GM11168 (cell line): ENCODE data around the gene C16orf96.

Experiments used
- in situ Hi-C: fragments of 300-500 bp; cut with MboI; formaldehyde crosslinking; loops from one replicate; pipeline ENCODE4 v1.12.0; 2022; ENCODE audit warnings: low sequenced_read_pairs; ENCODE audit not compliant: unreplicated experiment

C16orf96 gene

GRCh38 chr16:4594433-4595410, 38.6 kb downstream of the C16orf96 start:
- in situ Hi-C loops, result no loop called here

- in situ Hi-C loops, result no loop called here
These were observed 41.0 kb downstream of the C16orf96 start for GRCh38 chr16:4597174-4597573.

GRCh38 chr16:4599037-4599436, 42.9 kb downstream of the C16orf96 start:
- in situ Hi-C loops, result no loop called here

GRCh38 chr16:4599545-4599944, 43.4 kb downstream of the C16orf96 start:
- in situ Hi-C loops, result no loop called here

- in situ Hi-C loops, result no loop called here
These were observed 45.1 kb downstream of the C16orf96 start for GRCh38 chr16:4601036-4601863.

GRCh38 chr16:4601864-4602186, 45.7 kb downstream of the C16orf96 start:
- in situ Hi-C loops, result no loop called here

DNA sequence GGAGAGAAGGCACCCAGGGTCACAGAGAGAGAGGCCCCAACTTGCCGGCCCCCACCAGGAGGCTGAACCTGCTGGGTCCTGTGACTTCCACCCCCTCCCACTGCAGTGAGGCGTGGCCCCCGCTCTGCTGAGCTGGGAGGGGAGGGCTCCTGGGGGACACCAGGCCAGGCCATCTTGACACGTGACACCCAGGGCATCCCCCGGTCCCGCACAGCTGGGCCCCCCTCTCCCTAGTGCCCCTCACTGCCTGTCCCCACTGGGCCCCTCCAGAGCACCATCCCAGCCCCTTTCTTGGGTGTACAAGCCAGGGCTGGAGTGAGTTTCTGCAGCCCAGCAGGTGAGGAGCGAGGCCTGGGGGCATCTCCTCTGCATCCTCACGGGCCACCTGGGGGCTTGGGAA, 46.2 kb downstream of the C16orf96 start:
- in situ Hi-C loops, result no loop called here

GRCh38 chr16:4603624-4604170, 47.6 kb downstream of the C16orf96 start:
- in situ Hi-C loops, result no loop called here

DNA sequence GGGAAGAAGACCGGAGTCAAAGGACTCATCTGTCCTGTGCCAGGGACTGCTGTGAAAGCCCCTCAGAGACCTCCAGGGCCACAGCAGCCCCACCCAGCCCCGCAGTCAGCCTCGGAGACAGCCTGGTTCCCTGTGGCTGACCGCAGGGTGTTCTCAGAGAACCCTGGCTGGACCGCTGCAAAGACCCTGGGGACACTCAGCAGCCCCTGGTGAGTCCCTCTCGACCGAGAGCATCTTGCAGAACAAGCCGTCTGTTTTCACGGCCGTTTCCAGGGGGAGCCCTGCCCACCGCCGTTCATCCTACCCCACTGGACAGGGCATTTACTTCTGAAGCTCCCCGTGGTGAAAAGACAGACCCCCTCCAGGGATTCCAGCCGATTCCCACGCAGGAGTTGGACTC, 48.3 kb downstream of the C16orf96 start:
- in situ Hi-C loops, result no loop called here

DNA sequence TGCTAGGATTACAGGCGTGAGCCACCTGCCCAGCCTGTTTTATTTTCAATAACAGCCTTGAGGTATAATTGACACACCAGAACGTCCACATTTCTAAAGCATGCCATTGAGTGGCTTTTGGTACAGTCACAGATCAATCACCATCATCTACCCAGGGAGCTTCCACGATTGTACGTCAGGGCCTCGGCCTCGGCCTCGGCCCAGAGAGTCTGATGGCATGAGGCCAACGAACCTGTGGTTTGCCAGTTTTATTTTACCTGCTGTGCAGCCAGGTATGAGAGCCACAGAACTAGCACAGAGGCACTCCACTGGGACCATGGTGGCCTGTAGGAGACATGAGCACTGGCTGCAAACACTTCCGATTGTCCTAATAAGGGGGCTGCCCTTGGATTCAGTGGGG, 50.2 kb downstream of the C16orf96 start:
- in situ Hi-C loops, result no loop called here

DNA sequence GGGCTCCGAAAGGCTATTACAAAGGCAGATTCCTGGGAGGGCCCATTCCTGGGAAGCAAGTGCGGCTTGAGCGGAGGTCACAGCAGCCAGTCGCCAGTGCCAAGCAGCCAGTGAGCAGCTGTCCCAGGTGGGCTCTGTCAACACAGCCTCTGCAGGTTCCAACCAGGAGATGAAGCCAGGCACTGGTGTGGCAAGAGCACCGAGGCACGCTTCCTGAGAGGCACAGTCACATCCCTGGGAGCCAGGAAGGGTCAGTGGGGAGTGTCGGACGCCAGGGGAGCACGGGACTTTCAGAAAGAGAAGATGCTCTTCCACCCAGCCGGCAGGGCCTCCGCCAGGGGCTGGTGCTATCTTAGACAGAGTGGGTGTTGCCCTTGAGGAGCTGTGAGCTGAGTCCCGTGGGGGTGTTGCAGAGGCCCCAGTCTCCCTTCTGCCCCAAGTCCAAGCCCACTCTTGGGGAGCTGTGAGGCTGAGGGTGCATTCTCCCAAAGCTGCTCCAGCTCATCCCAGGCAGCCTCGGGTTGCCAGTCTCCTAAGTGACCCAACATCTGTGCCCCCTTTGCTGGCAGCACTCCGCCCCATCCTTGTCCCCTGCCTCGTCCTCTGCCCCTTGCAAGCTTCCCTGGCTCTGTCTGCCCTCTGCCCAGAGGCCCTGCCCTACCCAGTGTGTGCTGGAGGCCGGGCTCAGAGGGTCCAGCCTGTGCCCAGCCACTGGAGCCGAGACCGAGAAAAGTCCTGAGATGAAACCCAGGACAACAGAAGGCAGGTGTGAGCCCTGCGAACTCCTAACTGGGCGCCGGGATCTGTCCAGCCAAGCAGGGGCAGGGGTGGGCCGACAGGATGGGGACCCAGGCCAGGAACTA, 51.9 kb downstream of the C16orf96 start:
- in situ Hi-C loops, result no loop called here

DNA sequence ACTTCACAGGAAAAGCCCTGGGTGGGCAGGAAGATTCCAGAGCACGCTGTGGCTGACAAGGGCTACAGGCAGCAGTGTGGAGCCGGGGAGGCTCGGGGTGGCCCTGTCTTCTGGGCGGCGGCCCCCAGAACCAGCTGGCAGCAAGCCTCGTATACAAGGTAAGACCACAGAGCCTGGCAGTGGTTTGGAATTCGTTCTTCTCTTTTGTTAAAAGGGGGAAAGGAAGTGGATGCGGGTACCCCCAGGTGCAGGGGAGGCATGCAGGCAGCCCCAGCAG, 52.5 kb downstream of the C16orf96 start:
- in situ Hi-C loops, result no loop called here

DNA sequence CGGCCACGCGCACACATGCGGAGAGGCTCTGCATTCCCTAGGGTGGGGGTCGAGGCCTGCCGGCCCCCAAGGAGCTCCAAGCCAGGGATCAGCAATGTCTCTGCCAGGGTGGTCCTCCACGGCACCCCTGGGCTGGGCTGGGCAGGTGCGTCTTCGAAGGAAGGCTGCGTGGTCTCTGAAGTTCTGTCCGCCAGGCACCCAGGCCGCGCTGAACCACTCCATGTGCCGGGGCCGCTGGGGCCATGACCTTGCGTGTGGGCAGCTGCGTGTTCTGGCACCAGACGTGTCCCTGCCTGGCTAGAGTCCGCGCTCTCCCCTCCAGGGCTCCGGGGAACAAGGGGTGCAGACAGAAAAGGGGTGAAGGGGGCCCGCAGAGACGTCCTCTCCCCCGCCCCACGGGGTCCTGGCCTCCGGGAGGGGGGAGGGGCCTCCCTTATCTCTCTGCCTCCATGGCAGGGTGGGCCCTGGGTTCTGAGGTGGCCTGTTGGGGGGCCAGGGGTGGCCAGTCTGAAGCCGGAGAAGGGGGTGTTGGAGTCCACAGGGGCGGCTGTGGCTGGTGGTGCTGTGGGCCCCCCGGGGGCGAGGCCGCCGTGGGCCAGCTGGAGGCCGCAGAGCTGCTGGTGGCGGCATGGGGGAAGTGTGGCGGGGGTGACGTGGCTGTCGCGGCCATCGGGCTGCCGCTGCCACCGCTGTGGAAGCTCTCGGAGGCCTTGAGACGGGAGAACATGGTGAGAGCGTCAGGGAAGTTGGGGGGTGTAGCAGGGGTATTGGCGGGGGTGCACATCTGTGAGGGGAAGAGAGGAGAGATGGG, 53.3 kb downstream of the C16orf96 start:
- in situ Hi-C loops, result no loop called here

DNA sequence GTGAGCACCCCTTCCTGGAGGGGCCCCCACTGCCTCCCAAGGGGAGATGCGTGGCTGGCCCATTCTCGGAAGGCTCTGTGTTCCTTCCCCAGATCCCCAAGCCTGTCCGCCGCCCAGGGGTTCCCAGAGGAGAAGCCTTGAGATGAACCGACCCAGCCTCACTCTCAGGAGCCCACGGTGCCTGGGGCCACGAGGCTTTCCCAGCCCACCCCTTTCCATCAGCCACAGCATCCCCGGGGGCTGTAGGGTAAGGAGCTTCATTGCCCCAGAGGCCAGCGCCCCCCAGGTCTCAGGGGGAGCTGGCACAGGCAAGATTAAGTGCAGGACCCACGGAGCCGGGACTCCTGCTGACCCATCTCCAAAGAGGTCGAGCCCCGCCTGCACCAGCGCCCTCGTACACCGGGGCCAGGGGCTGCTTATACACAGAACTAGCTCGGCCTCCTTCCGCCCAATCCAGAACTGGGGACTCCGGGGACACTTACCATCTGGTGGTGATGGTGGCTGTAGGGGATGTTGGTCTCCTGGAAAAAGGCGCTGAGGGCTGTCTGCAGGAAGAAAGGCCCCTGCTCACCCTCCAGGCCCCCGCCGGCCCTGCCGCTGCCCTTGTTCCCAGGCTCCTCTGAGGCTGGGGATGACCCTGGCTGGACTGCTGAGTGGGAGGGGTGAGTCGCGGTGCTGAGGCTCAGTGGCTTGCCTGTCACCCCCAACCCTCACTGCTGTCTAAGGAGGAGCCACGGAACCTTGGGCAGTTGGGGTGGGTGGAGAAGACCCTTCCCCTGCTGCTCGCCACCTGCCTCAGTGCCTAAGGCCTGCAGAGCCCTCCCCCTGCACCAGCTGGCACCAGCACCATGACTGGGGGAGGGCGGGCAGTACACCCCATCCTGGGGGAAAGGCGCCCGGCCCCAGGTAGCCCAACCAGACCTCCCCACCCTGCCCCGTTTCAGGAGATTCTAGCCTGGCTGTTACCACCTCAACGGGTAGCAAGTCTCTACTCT, 54.2 kb downstream of the C16orf96 start:
- in situ Hi-C loops, result no loop called here

- in situ Hi-C loops, result no loop called here
These were observed 55.3 kb downstream of the C16orf96 start for GRCh38 chr16:4611337-4612021.

GRCh38 chr16:4612474-4612931, 56.4 kb downstream of the C16orf96 start:
- in situ Hi-C loops, result no loop called here

DNA sequence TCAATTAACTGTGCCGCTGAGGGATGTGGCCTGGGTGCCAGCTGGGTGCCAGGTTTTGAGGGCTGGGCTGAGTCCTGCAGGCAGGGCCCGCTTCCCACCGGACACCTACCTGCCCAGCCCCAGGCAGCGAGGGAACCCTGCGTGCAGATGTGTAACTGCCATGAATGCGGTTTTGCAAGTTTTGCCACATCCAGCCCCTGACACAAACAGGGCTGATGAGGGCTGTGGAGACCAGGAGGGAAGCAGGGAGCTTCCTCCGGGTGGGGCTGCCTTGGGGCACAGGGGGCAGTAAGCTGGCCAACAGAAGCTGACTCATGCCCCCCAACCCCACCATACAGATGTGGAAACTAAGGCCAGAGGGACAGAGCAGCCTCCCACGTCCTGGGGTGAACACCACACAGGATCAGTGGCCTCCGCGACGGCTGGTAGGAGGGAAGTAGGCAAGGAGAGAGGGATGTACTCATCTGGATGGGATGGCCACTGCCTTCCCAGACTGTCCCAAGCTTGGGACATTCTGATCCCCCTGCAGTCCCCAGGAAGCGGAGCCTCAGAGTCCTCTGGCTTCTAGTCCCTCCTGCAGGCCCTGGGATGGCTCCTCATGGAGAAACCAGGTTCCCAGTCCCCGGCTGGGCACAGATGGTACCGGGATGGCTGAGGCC, 57.0 kb downstream of the C16orf96 start:
- in situ Hi-C loops, result no loop called here
